Vagina (tissue), 2 donors: ENCODE data around the gene GAA. TPM values are rescaled to one million over a fixed set of nuclear protein-coding genes. Genes with fewer than 3 reads are reported as not detected.

Source experiments
- DNase-seq, 2 donors: peaks; one replicate each; pipeline ENCODE4 v3.0.0-alpha.2; 2017; ENCODE audit errors: extremely low spot score in 2 of 2
- H3K27ac ChIP-seq: fragments of 200-600 bp; sonication (generic); one replicate; pipeline ENCODE4 v1.5.1; 2019
- H3K27me3 ChIP-seq: fragments of 200-600 bp; sonication (generic); one replicate; pipeline ENCODE4 v1.5.1; 2019
- H3K36me3 ChIP-seq, 2 donors: fragments of 200-600 bp; sonication (generic); one replicate each; pipeline ENCODE4 v1.5.1; 2017 to 2019
- H3K4me1 ChIP-seq: fragments of 200-600 bp; sonication (generic); one replicate; pipeline ENCODE4 v1.5.1; 2019
- H3K4me3 ChIP-seq, 2 donors: fragments of 200-600 bp; sonication (generic); 1 replicate in 1 of 2; 2 replicates in 1 of 2; pipeline ENCODE4 v1.5.1; 2016 to 2019
- H3K9me3 ChIP-seq: fragments of 200-600 bp; sonication (generic); one replicate; pipeline ENCODE4 v1.5.1; 2019
- CTCF ChIP-seq, 3 experiments: fragments of 450-650 bp in 2 of 3; fragments of 200-600 bp in 1 of 3; sonication (generic) in 1 of 3; IDR thresholded peaks; one replicate each; pipeline ENCODE4 v1.5.1; 2017 to 2019; ENCODE audit warnings: antibody characterized with exemption in 3 of 3, mild to moderate bottlenecking in 2 of 3, moderate library complexity in 2 of 3
- POLR2A ChIP-seq, 2 donors: fragments of 450-650 bp; IDR thresholded peaks; one replicate each; pipeline ENCODE4 v1.6.1; 2017; ENCODE audit warnings: antibody characterized with exemption in 2 of 2, mild to moderate bottlenecking in 2 of 2, moderate library complexity in 2 of 2
- POLR2AphosphoS5 ChIP-seq, 2 donors: sonication (generic); formaldehyde crosslinking; IDR thresholded peaks; one replicate each; pipeline ENCODE4 v1.9.0; 2017; ENCODE audit warnings: antibody characterized with exemption in 2 of 2, mild to moderate bottlenecking in 2 of 2, low read depth in 1 of 2; ENCODE audit not compliant: insufficient read depth in 1 of 2
- intact Hi-C: fragments of 100-400 bp; cut with DNase I; formaldehyde crosslinking; loops from one replicate; pipeline ENCODE4 v1.15.1; 2023
- microRNA counts, 2 donors: library from miRNA; unstranded; fragments of <30 nt; microRNA quantifications; one replicate each; lab custom pipeline; 2016 to 2017
- microRNA-seq: library from miRNA; unstranded; fragments of <30 nt; microRNA quantifications from one replicate; pipeline ENCODE4, GENCODE V29; 2017; ENCODE audit warnings: borderline number of aligned reads, borderline replicate concordance
- small RNA-seq: library from RNA; depleted of rRNA; stranded (forward); fragments of <200 nt; gene quantifications from one replicate; pipeline ENCODE3, GENCODE V24; 2016
- total RNA-seq: library from RNA; depleted of rRNA; stranded (reverse); fragments of >200 nt; gene quantifications from one replicate; pipeline ENCODE4 v1.2.3, GENCODE V29; 2016

The GAA gene
- total RNA-seq, 1 donor from 2014 or later = 34.1 TPM

- Histone ChIP-seq H3K27ac (no peak overlapping the region), H3K36me3 (no peaks in the 10 kb centered on the region), H3K4me1 (no peaks in the 10 kb centered on the region), H3K4me3 (no peak overlapping the region), H3K9me3 (no peaks in the 10 kb centered on the region), H3K27me3 (no peaks in the 10 kb centered on the region)
- TF ChIP-seq POLR2AphosphoS5 (IDR thresholded peaks at IDR 0.05; ENCODE audit: insufficient read depth in 1 of 2, low read depth in 1 of 2) (no peak), POLR2A (IDR thresholded peaks at IDR 0.05) (no peak), CTCF (IDR thresholded peaks at IDR 0.05) (no peak)
- no peak for DNase-seq
- intact Hi-C loops = no loop called here
Measured at GRCh38 chr17:80164185-80164584, 62.8 kb downstream of the GAA start.

GRCh38 chr17:80166446-80166845 lies 65.1 kb downstream of the GAA start:
- no peak for DNase-seq
- TF ChIP-seq CTCF (IDR thresholded peaks at IDR 0.05) = no peak
- TF ChIP-seq POLR2A (IDR thresholded peaks at IDR 0.05) = no peak
- no peak for TF ChIP-seq POLR2AphosphoS5 (IDR thresholded peaks at IDR 0.05; ENCODE audit: insufficient read depth in 1 of 2, low read depth in 1 of 2)

GRCh38 chr17:80168371-80168770 lies 67.0 kb downstream of the GAA start:
- TF ChIP-seq POLR2AphosphoS5 (IDR thresholded peaks at IDR 0.05; ENCODE audit: insufficient read depth in 1 of 2, low read depth in 1 of 2) (no peak), CTCF (IDR thresholded peaks at IDR 0.05) (no peak), POLR2A (IDR thresholded peaks at IDR 0.05) (no peak)
- intact Hi-C loops = no loop called here
- no peaks in the 10 kb centered on the region for H3K4me1 ChIP-seq
- H3K4me3 ChIP-seq = no peak overlapping the region
- no peaks in the 10 kb centered on the region for H3K27me3 ChIP-seq
- no peaks in the 10 kb centered on the region for H3K36me3 ChIP-seq
- H3K27ac ChIP-seq = no peak overlapping the region
- H3K9me3 ChIP-seq = no peaks in the 10 kb centered on the region
- no peak for DNase-seq

More at GRCh38 chr17:80166446-80166845, 65.1 kb downstream of the GAA start:
- intact Hi-C loops = no loop called here
- Histone ChIP-seq H3K27ac (no peak overlapping the region), H3K4me3 (no peak overlapping the region), H3K4me1 (no peaks in the 10 kb centered on the region), H3K9me3 (no peaks in the 10 kb centered on the region), H3K36me3 (no peaks in the 10 kb centered on the region), H3K27me3 (no peaks in the 10 kb centered on the region)

GRCh38 chr17:80169107-80169506 lies 67.7 kb downstream of the GAA start:
- H3K27ac ChIP-seq = no peak overlapping the region
- H3K4me1 ChIP-seq = no peaks in the 10 kb centered on the region
- H3K4me3 ChIP-seq = no peak overlapping the region
- intact Hi-C loops = no loop called here
- no peaks in the 10 kb centered on the region for H3K27me3 ChIP-seq
- no peak for DNase-seq
- H3K9me3 ChIP-seq = no peaks in the 10 kb centered on the region
- no peak for TF ChIP-seq POLR2A (IDR thresholded peaks at IDR 0.05)
- no peak for TF ChIP-seq CTCF (IDR thresholded peaks at IDR 0.05)
- no peak for TF ChIP-seq POLR2AphosphoS5 (IDR thresholded peaks at IDR 0.05; ENCODE audit: insufficient read depth in 1 of 2, low read depth in 1 of 2)
- no peaks in the 10 kb centered on the region for H3K36me3 ChIP-seq

MicroRNAs encoded within 50 kb of the gene (microRNA counts, 767-probe panel; counts per million panel counts)
- microRNA hsa-miR-1268b (lab: Ali Mortazavi, UCI) = 238 to 261 counts per million in 2 donors

Small RNAs within 50 kb of the gene (microRNA-seq; reads per million reads assigned to microRNA genes)
- not detected for gene MIR1268B

Small RNAs within 50 kb of the gene (small RNA-seq; reads per million reads assigned to genes)
- gene AC087741.2 (not detected), gene MIR1268B (not detected)

Other genes starting within 250 kb of the GAA start
- 18.2 TPM for gene TBC1D16, start 65.7 kb upstream of the GAA start, total RNA-seq
- gene CCDC40, start 64.9 kb upstream of the GAA start, total RNA-seq = 9.3 TPM
- gene EIF4A3, start 45.5 kb downstream of the GAA start, total RNA-seq = 90.1 TPM
- gene CARD14, start 68.4 kb downstream of the GAA start, total RNA-seq = 30.0 TPM
- gene SGSH, start 118.8 kb downstream of the GAA start, total RNA-seq = 47.6 TPM
- 22.8 TPM for gene SLC26A11, start 118.8 kb downstream of the GAA start, total RNA-seq
- 144 TPM for gene RNF213, start 159.3 kb downstream of the GAA start, total RNA-seq